Measurements from ENCODE around the gene NCEH1.

NCEH1 gene

GRCh38 chr3:172625404-172625803 is 85.5 kb downstream of the NCEH1 start:
- H3K4me1 ChIP-seq (ENCODE audit: control insufficient read depth, insufficient read depth, low read length): no peaks in the 10 kb centered on the region
- no peak overlapping the region for H3K9ac ChIP-seq (ENCODE audit: low read length)
- H3K27ac ChIP-seq (ENCODE audit: low read depth, low read length): no peak overlapping the region
- H3K27me3 ChIP-seq (ENCODE audit: control insufficient read depth, insufficient read depth, low read length): no peaks in the 10 kb centered on the region
- H3K4me3 ChIP-seq (ENCODE audit: low read length): no peak overlapping the region
- no peaks in the 10 kb centered on the region for H3K36me3 ChIP-seq (ENCODE audit: control insufficient read depth, insufficient read depth, low read length)

- Histone ChIP-seq H3K27me3 (ENCODE audit: control insufficient read depth, insufficient read depth, low read length) (no peaks in the 10 kb centered on the region), H3K27ac (ENCODE audit: low read depth, low read length) (no peak overlapping the region), H3K4me3 (ENCODE audit: low read length) (no peak overlapping the region), H3K36me3 (ENCODE audit: control insufficient read depth, insufficient read depth, low read length) (no peaks in the 10 kb centered on the region), H3K9ac (ENCODE audit: low read length) (no peak overlapping the region), H3K4me1 (ENCODE audit: control insufficient read depth, insufficient read depth, low read length) (no peaks in the 10 kb centered on the region)
These were observed 85.9 kb downstream of the NCEH1 start for GRCh38 chr3:172624999-172625398.

- H3K4me1 ChIP-seq (ENCODE audit: control insufficient read depth, insufficient read depth, low read length): no peaks in the 10 kb centered on the region
These were observed 87.8 kb downstream of the NCEH1 start for GRCh38 chr3:172622916-172623700.

DNA sequence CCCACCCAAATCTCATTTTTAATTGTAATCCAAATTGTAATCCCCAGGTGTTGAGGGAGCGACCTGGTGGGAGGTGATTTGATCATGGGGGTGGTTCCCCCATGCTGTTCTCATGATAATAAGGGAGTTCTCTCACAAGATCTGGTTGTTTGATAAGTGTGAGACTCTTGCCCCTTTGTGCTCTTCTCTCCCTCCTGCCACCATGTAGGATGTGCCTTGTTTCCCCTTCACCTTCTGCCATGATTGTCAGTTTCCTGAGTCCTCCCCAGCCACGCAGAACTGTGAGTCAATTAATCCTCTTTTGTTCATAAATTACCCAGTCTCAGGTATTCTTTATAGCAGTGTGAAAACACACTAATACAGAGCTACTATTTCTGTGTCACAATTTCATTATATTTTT is 88.7 kb downstream of the NCEH1 start:
- no peaks in the 10 kb centered on the region for H3K36me3 ChIP-seq (ENCODE audit: control insufficient read depth, insufficient read depth, low read length)

More at GRCh38 chr3:172622916-172623700, 87.8 kb downstream of the NCEH1 start:
- Histone ChIP-seq H3K36me3 (ENCODE audit: control insufficient read depth, insufficient read depth, low read length) (no peaks in the 10 kb centered on the region), H3K27me3 (ENCODE audit: control insufficient read depth, insufficient read depth, low read length) (no peaks in the 10 kb centered on the region), H3K27ac (ENCODE audit: low read depth, low read length) (no peak overlapping the region), H3K9ac (ENCODE audit: low read length) (no peak overlapping the region), H3K4me3 (ENCODE audit: low read length) (no peak overlapping the region)

GRCh38 chr3:172617976-172618375 is 92.9 kb downstream of the NCEH1 start:
- no peak overlapping the region for H3K9ac ChIP-seq (ENCODE audit: low read length)
- H3K4me3 ChIP-seq (ENCODE audit: low read length): no peak overlapping the region
- no peak overlapping the region for H3K27ac ChIP-seq (ENCODE audit: low read depth, low read length)
- H3K36me3 ChIP-seq (ENCODE audit: control insufficient read depth, insufficient read depth, low read length): no peaks in the 10 kb centered on the region
- H3K4me1 ChIP-seq (ENCODE audit: control insufficient read depth, insufficient read depth, low read length): no peaks in the 10 kb centered on the region
- no peaks in the 10 kb centered on the region for H3K27me3 ChIP-seq (ENCODE audit: control insufficient read depth, insufficient read depth, low read length)

More for the DNA sequence above, 88.7 kb downstream of the NCEH1 start:
- no peak overlapping the region for H3K27ac ChIP-seq (ENCODE audit: low read depth, low read length)
- no peaks in the 10 kb centered on the region for H3K4me1 ChIP-seq (ENCODE audit: control insufficient read depth, insufficient read depth, low read length)
- no peaks in the 10 kb centered on the region for H3K27me3 ChIP-seq (ENCODE audit: control insufficient read depth, insufficient read depth, low read length)
- H3K4me3 ChIP-seq (ENCODE audit: low read length): no peak overlapping the region
- H3K9ac ChIP-seq (ENCODE audit: low read length): no peak overlapping the region

GRCh38 chr3:172617013-172617706 is 93.7 kb downstream of the NCEH1 start:
- no peaks in the 10 kb centered on the region for H3K4me1 ChIP-seq (ENCODE audit: control insufficient read depth, insufficient read depth, low read length)
- H3K27me3 ChIP-seq (ENCODE audit: control insufficient read depth, insufficient read depth, low read length): no peaks in the 10 kb centered on the region
- H3K36me3 ChIP-seq (ENCODE audit: control insufficient read depth, insufficient read depth, low read length): no peaks in the 10 kb centered on the region
- no peak overlapping the region for H3K9ac ChIP-seq (ENCODE audit: low read length)
- no peak overlapping the region for H3K27ac ChIP-seq (ENCODE audit: low read depth, low read length)
- no peak overlapping the region for H3K4me3 ChIP-seq (ENCODE audit: low read length)

DNA sequence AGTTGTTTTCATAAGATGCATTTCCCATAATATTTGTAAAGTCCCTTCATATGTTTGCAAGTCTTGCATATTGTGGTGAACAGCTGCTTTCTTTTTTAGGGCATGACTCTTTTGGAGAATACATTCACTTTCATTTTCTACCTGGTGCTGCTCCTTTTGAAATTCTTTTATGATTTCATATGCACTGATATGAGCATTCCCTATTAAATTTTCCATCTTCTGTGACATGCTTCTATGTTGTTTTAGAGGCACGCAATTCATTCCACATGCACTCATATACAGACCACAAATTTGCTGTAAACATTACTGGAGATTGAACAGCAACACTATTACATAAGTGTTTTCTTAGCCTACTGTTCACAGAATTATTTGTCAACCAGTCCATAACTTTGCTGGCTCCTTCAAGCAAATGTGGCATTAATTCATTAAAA is 94.8 kb downstream of the NCEH1 start:
- H3K36me3 ChIP-seq (ENCODE audit: control insufficient read depth, insufficient read depth, low read length): no peaks in the 10 kb centered on the region
- peak overlapping the region; percentile 33 for H3K4me3 ChIP-seq (ENCODE audit: low read length)
- no peaks in the 10 kb centered on the region for H3K4me1 ChIP-seq (ENCODE audit: control insufficient read depth, insufficient read depth, low read length)
- H3K9ac ChIP-seq (ENCODE audit: low read length): no peak overlapping the region
- H3K27me3 ChIP-seq (ENCODE audit: control insufficient read depth, insufficient read depth, low read length): no peaks in the 10 kb centered on the region
- no peak overlapping the region for H3K27ac ChIP-seq (ENCODE audit: low read depth, low read length)

GRCh38 chr3:172615296-172615695 is 95.6 kb downstream of the NCEH1 start:
- Histone ChIP-seq H3K4me3 (ENCODE audit: low read length) (no peak overlapping the region), H3K9ac (ENCODE audit: low read length) (no peak overlapping the region), H3K4me1 (ENCODE audit: control insufficient read depth, insufficient read depth, low read length) (no peaks in the 10 kb centered on the region), H3K36me3 (ENCODE audit: control insufficient read depth, insufficient read depth, low read length) (no peaks in the 10 kb centered on the region), H3K27ac (ENCODE audit: low read depth, low read length) (no peak overlapping the region), H3K27me3 (ENCODE audit: control insufficient read depth, insufficient read depth, low read length) (no peaks in the 10 kb centered on the region)

DNA sequence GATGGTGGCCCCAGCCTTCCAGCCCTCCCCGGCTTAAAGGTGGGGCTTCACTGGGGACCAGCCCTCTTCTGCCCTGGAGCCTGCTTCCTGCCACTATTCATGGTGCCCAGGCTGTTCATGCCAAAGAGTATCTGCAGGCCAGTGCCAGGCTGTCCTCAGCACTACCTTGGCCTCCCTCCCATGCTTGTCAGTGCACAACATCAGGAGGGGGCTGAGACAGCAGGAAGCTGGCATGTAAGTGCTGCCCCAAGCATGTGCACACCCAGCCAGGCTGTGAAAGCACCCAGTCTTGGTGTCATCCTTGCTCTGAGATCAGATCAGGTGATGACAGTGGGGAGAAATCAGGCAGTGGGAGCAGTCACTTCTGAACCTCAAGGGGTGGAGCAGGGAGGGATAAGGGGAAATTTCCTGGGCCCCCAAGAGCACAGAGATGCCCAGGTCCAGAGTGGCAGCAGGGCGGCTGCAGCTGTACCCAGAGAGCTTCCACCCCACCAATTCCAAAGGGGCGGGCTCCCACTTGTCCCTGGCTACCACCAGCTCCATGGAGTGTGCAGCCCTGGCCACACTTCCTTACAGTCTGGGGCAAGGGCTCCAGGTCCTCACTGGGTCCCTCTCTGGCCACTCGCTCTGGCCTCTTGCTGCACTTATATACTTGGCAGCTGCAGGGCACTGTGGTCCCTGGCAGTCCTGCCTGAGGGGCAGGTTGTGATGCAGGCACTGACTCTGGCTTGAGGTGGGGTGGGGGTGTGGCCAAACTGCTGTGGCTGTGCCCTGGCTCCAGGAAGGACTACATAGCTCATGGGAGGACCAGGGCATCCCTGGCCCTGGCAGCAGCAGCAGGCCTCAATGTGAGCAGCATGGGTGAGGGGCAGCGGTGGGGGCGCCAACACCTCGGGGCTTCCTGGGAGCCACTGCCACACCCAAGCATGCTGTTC is 96.3 kb downstream of the NCEH1 start:
- H3K36me3 ChIP-seq (ENCODE audit: control insufficient read depth, insufficient read depth, low read length): no peaks in the 10 kb centered on the region
- no peaks in the 10 kb centered on the region for H3K4me1 ChIP-seq (ENCODE audit: control insufficient read depth, insufficient read depth, low read length)
- H3K9ac ChIP-seq (ENCODE audit: low read length): no peak overlapping the region
- H3K4me3 ChIP-seq (ENCODE audit: low read length): no peak overlapping the region
- H3K27ac ChIP-seq (ENCODE audit: low read depth, low read length): no peak overlapping the region
- H3K27me3 ChIP-seq (ENCODE audit: control insufficient read depth, insufficient read depth, low read length): no peaks in the 10 kb centered on the region

DNA sequence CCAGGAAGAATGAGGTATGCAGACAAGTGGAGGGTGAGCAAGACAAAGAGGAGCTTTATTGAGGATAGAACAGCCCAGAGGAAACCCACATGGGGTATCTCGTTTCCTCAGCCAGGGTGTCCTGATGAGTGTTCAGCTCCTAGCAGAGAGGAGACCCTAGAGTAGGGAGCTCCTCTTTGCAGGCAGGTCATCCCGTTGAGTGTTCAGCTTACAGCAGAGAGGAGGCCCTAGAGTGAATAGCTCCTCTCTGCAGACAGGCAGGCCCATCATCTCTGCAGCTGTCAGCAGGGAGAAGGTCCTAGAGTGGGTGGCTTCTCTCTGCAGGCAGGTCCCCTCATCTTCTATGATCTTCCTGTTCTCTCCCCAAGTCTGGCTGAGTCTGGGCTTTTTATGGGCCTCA is 97.0 kb downstream of the NCEH1 start:
- Histone ChIP-seq H3K9ac (ENCODE audit: low read length) (no peak overlapping the region), H3K36me3 (ENCODE audit: control insufficient read depth, insufficient read depth, low read length) (no peaks in the 10 kb centered on the region), H3K4me3 (ENCODE audit: low read length) (no peak overlapping the region), H3K27me3 (ENCODE audit: control insufficient read depth, insufficient read depth, low read length) (no peaks in the 10 kb centered on the region), H3K4me1 (ENCODE audit: control insufficient read depth, insufficient read depth, low read length) (no peaks in the 10 kb centered on the region), H3K27ac (ENCODE audit: low read depth, low read length) (no peak overlapping the region)

- no peak overlapping the region for H3K9ac ChIP-seq (ENCODE audit: low read length)
- H3K36me3 ChIP-seq (ENCODE audit: control insufficient read depth, insufficient read depth, low read length): no peaks in the 10 kb centered on the region
- H3K4me3 ChIP-seq (ENCODE audit: low read length): no peak overlapping the region
- H3K27ac ChIP-seq (ENCODE audit: low read depth, low read length): no peak overlapping the region
- no peaks in the 10 kb centered on the region for H3K4me1 ChIP-seq (ENCODE audit: control insufficient read depth, insufficient read depth, low read length)
- H3K27me3 ChIP-seq (ENCODE audit: control insufficient read depth, insufficient read depth, low read length): no peaks in the 10 kb centered on the region
These were observed 97.8 kb downstream of the NCEH1 start for GRCh38 chr3:172612871-172613678.

Data from rectal smooth muscle tissue (tissue), 1 donor.